ENCODE data around the gene MLLT10.

DNA sequence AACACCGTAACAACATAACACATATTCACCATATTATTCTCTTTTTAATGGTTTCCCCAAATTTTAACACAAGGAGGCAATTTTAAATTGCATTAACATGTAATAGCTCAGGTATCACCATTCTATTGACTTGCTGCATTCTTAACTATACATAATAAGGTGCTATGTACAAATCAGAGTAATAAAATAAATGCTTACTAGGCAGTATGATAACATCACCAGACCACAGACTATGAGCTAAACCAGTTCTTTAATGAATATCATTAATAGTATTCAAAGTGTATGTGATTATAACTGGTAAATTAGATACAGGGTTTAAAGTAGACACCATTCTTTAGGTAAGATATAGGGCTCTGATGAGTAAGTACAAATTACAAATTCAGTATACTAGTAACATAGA is 242.9 kb downstream of the MLLT10 start:
- TF ChIP-seq YY1 (IDR thresholded peaks at IDR 0.05; ENCODE audit: insufficient read depth, insufficient read length) (no peak), ZNF274 (IDR thresholded peaks at IDR 0.05; ENCODE audit: low read depth, low read length) (no peak), SUZ12 (IDR thresholded peaks at IDR 0.05; ENCODE audit: extremely low read depth, insufficient read depth, insufficient read length) (no peak)

Data from NT2/D1 (cell line).